A549 (cell line): ENCODE data around the gene HSPBP1.

Experiments used
- JUN ChIP-seq, 2 experiments: fragments of >200 bp; sonication (Bioruptor Twin); formaldehyde crosslinking; IDR thresholded peaks; 2 replicates in 1 of 2; 3 replicates in 1 of 2; pipeline ENCODE4 v1.6.1; 2016 to 2017
- NR3C1 ChIP-seq: fragments of >200 bp; sonication (Bioruptor Twin); formaldehyde crosslinking; IDR thresholded peaks from 3 replicates; pipeline ENCODE4 v1.6.1; 2017
- TF ChIP-seq, protein P1 (sequence below): fragments of >200 bp; sonication (Bioruptor Twin); formaldehyde crosslinking; IDR thresholded peaks from 3 replicates; pipeline ENCODE4 v1.5.1; 2016
- TF ChIP-seq, protein P2 (sequence below): IDR thresholded peaks from 2 replicates; pipeline ENCODE4 v1.6.1; 2012; ENCODE audit warnings: low read depth, borderline replicate concordance
- TF ChIP-seq, protein P3 (sequence below): IDR thresholded peaks from 2 replicates; pipeline ENCODE4 v1.6.1; 2012

DNA sequence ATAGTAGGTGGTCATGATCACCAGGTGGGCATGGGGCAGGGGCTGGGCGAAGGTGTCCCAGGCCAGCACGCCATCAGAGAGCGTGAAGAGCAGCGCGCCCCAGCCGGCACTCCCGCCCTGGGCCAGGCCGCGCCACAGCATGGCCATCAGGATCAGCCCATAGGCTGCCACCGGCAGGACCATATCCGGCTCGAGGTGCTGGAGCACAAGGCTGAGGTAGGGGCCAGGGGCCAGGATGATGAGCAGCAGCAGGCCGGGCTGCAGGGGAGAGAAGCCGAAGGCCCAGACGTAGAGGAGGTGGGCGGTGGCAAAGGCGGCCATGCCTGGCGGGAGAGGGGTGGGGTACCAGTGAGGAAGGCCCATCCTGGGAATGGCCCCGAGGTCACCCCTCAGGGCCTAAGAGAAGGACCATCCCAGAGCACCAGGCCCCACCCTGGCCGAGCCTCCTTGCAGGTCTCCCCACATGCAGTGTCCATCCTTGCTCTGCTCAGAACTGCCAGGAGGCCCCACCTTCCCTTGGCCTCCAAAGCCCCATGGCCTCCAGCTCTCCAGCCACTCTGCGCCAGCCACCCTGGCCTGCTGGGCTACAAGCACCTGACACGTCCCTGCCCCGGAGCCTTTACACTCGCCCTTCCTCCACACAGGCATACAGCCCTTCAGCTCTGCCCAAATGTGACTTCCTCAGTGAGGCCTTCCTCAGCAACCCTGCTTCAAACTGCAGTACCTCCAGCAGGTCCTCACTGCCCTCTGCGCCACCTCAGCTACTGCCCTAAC lies 52.5 kb downstream of the HSPBP1 start:
- TF ChIP-seq, protein P1, sequence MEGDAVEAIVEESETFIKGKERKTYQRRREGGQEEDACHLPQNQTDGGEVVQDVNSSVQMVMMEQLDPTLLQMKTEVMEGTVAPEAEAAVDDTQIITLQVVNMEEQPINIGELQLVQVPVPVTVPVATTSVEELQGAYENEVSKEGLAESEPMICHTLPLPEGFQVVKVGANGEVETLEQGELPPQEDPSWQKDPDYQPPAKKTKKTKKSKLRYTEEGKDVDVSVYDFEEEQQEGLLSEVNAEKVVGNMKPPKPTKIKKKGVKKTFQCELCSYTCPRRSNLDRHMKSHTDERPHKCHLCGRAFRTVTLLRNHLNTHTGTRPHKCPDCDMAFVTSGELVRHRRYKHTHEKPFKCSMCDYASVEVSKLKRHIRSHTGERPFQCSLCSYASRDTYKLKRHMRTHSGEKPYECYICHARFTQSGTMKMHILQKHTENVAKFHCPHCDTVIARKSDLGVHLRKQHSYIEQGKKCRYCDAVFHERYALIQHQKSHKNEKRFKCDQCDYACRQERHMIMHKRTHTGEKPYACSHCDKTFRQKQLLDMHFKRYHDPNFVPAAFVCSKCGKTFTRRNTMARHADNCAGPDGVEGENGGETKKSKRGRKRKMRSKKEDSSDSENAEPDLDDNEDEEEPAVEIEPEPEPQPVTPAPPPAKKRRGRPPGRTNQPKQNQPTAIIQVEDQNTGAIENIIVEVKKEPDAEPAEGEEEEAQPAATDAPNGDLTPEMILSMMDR, result no peak
- TF ChIP-seq NR3C1 (no peak), JUN (IDR thresholded peaks at IDR 0.05) (0 out of 5 replicates have a peak, but pooled peaks of 1 of the 2 experiments have one; percentile 4)
- TF ChIP-seq, protein P2, sequence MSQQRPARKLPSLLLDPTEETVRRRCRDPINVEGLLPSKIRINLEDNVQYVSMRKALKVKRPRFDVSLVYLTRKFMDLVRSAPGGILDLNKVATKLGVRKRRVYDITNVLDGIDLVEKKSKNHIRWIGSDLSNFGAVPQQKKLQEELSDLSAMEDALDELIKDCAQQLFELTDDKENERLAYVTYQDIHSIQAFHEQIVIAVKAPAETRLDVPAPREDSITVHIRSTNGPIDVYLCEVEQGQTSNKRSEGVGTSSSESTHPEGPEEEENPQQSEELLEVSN, result no peak
- TF ChIP-seq, protein P3, sequence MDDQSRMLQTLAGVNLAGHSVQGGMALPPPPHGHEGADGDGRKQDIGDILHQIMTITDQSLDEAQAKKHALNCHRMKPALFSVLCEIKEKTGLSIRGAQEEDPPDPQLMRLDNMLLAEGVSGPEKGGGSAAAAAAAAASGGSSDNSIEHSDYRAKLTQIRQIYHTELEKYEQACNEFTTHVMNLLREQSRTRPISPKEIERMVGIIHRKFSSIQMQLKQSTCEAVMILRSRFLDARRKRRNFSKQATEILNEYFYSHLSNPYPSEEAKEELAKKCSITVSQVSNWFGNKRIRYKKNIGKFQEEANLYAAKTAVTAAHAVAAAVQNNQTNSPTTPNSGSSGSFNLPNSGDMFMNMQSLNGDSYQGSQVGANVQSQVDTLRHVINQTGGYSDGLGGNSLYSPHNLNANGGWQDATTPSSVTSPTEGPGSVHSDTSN, result no peak
